Hepatocyte (in vitro differentiated cells): ENCODE data around the gene LEF1.

Experiments used
- CTCF ChIP-seq: fragments of 200-600 bp; sonication (generic); IDR thresholded peaks from 2 replicates; pipeline ENCODE4 v1.5.1; 2016; ENCODE audit warnings: antibody characterized with exemption, mild to moderate bottlenecking; ENCODE audit not compliant: poor library complexity
- EZH2 ChIP-seq: fragments of 200-600 bp; sonication (generic); IDR thresholded peaks from 2 replicates; pipeline ENCODE4 v1.6.1; 2016; ENCODE audit warnings: antibody characterized with exemption, mild to moderate bottlenecking, borderline replicate concordance
- EZH2phosphoT487 ChIP-seq: fragments of 200-600 bp; sonication (generic); IDR thresholded peaks from one replicate; pipeline ENCODE4 v1.6.1; 2018; ENCODE audit warnings: antibody characterized with exemption, mild to moderate bottlenecking, low read depth, moderate library complexity; ENCODE audit not compliant: unreplicated experiment, severe bottlenecking

- TF ChIP-seq CTCF (no peak), EZH2 (no peak), EZH2phosphoT487 (no peak)
Measured at GRCh38 chr4:108052558-108053120, 116.1 kb downstream of the LEF1 start.
